Astrocyte of the spinal cord (primary cell): ENCODE data around the gene TBC1D22A.
"Not testable (repeated sequence)": the region's sequence is repeated elsewhere in the genome, so short reads cannot be mapped to it uniquely, and the experiment has no call there.

Experiments used
- DNase-seq: peaks from one replicate; pipeline ENCODE4 v3.0.0; 2011; ENCODE audit warnings: low read depth, low spot score
- H3K4me3 ChIP-seq: 2 replicates; pipeline ENCODE4 v1.5.1; 2011; ENCODE audit warnings: low read depth, mild to moderate bottlenecking, low read length, moderate library complexity
- in situ Hi-C: cut with HindIII; loops from 2 replicates; pipeline ENCODE4 v1.10.0; 2017; ENCODE audit warnings: low sequenced_read_pairs
- TF ChIP-seq, protein P1 (sequence below): IDR thresholded peaks from 2 replicates; pipeline ENCODE4 v1.5.1; 2012; ENCODE audit warnings: low read depth, mild to moderate bottlenecking, low read length, inconsistent platforms

Gene TBC1D22A

DNA sequence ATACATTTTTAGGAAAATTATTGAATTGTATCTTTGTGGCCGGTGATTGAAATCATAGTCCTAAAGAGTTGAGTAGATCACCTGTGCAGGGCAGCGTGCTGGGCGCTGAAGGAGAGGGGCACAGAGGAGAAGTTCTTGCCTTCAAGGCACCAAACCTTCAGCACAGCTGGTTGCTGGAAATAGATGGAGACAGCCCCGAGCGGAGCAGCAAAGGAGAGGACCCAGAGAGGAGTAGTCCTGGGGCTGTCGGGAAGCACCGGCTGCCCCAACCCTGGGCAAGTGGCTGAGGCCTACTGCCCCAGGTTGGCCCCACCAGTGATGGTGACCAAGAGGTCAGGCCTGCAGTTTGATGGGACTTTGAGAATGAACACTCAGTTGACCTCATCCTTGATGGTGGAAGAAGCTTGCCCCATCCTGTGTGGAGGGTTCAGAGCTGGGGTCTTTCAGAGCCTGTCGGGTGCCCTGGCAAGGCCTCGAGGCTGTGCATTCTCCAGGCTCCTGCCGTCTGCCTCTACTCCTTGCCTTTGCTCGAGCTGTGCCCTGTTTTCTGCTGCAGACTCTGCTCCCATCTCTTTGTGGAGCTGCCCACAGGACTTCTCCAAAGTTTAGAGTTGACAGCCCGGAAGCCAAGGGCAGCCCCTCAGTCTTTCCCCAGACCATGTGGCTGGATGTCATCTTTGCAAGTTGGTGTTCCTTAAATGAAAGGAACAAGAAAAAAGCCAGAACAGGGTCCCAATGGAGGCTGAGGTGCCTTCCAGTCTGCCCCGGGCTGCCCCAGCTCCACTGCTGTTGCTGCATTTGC is 285.1 kb downstream of the TBC1D22A start:
- in situ Hi-C loops: no loop called here

DNA sequence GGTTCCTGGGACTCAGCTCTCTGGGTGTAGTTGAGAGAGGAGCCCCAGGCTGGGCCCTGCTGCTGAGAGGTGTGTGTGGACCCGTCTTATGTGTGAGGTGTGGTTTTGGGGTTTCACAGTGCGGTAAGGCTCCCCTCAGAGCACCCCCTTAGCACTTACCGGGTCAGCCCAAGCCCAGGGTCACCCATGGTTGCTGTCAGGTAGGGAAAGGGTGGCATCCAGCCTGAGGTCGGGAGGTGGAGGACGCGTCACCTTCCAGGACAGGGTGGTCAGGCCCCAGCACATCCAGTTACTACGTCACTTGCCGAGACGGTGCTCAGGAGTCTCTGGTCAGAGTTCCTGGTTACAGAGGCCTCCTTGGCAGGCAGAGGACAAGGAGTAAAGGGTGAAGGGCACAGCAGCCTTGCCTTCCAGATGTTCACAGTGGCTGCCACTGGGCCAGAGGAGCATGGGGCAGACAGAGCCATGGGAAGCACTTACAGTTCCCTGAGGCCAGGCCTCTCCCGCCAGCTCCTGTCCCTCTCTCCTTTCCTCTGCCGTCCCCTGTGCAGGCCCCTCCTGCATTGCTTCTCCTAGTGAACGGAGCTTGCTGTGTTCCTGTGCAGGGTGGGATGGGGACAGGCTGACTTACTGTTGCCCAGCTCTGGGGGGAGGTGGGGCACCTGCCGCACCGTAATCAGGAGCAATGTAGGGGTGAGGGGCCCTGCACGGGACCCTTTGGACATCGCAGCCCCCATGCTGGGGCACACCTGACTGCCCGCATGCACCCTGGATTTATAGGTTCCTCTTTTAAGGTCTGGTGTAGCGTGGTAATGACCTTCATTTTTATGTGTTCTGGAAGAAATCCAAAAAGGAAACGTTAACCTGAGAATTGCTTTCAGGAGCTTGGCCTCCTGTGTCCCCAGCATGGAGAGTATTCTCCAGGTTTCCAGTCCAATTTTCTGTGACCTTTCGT is 285.9 kb downstream of the TBC1D22A start:
- no peak overlapping the region for H3K4me3 ChIP-seq
- DNase-seq: no peak
- in situ Hi-C loops: no loop called here
- TF ChIP-seq, protein P1, sequence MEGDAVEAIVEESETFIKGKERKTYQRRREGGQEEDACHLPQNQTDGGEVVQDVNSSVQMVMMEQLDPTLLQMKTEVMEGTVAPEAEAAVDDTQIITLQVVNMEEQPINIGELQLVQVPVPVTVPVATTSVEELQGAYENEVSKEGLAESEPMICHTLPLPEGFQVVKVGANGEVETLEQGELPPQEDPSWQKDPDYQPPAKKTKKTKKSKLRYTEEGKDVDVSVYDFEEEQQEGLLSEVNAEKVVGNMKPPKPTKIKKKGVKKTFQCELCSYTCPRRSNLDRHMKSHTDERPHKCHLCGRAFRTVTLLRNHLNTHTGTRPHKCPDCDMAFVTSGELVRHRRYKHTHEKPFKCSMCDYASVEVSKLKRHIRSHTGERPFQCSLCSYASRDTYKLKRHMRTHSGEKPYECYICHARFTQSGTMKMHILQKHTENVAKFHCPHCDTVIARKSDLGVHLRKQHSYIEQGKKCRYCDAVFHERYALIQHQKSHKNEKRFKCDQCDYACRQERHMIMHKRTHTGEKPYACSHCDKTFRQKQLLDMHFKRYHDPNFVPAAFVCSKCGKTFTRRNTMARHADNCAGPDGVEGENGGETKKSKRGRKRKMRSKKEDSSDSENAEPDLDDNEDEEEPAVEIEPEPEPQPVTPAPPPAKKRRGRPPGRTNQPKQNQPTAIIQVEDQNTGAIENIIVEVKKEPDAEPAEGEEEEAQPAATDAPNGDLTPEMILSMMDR: no peak

More for the DNA sequence above, 285.1 kb downstream of the TBC1D22A start:
- no peak for DNase-seq
- TF ChIP-seq, protein P1: no peak
- H3K4me3 ChIP-seq: no peak overlapping the region

GRCh38 chr22:47049078-47049624 is 286.7 kb downstream of the TBC1D22A start:
- in situ Hi-C loops: no loop called here
- no peak overlapping the region for H3K4me3 ChIP-seq
- DNase-seq: no peak
- TF ChIP-seq, protein P1: no peak

DNA sequence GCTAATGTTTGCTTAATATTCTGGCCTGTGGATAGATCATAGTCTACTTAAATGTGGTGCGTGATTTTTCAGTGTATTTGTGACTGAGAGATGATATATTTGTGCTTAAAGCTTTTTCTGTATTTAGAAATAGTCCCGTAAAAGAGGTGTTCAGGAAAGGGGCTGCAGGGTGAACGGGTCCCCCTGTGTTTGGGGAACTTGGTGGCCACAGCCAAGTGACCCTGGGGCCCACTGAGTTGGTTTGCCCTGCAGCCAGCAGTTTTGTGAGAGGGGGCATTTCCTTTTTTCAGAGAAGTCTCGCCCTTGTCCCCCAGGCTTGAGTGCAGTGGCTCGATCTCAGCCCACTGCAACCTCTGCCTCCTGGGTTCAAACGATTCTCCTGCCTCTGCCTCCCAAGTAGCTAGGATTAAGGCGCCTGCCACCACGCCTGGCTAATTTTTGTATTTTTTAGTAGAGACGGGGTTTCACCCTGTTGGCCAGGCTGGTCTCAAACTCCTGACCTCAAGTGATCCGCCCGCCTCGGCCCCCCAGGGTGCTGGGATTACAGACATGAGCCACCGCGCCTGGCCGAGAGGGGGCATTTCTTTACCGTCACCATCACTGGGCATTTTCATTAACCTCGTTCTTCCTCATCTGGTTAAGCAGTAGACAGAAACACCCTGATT is 287.4 kb downstream of the TBC1D22A start:
- in situ Hi-C loops, H3K4me3 ChIP-seq, DNase-seq: not testable (repeated sequence)

GRCh38 chr22:47050401-47051051 is 288.1 kb downstream of the TBC1D22A start:
- in situ Hi-C loops: no loop called here
- H3K4me3 ChIP-seq: no peak overlapping the region
- DNase-seq: no peak
- TF ChIP-seq, protein P1: no peak

DNA sequence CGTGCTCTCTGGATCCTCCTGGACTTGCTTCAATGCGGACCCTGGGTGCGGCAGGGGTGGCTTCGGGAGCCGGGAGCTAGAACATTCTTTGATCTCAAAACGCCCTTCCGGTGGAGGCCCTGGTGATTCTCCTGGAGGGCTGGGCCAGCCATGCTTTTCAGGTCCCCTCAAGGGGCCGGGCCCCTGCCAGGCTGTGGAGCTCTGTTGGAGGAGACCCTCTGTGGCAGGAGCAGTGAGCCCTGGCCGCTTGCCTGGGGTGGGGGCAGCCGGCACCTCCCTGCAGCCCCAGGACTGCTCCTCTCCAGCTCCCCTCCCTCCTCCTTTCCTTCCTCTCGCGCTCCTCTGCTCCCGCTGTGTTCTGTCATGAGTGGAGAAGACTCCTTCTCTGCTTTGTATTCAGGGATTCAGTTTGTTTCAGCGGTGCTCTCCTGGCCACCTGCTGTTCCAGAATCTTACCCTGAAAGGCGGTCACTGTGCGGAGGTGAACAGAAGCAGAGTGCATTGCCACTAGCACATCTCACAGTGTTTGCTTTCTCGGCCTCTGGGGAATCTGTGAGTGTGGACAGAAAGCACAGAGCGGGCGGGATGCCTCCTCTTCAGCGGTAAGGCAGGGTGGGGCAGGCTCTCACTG is 289.1 kb downstream of the TBC1D22A start:
- no peak overlapping the region for H3K4me3 ChIP-seq
- in situ Hi-C loops: no loop called here
- TF ChIP-seq, protein P1: no peak
- no peak for DNase-seq
